GM12891 (cell line): ENCODE results near the gene LOXL4.

Experiments used
- DNase-seq: peaks from one replicate; pipeline ENCODE4 v3.0.0; 2011; ENCODE audit warnings: low spot score; ENCODE audit not compliant: insufficient read length
- FAIRE-seq: peaks from 2 replicates; lab custom pipeline; 2011; peaks lifted over from hg19 to GRCh38; lab: Jason Lieb, UNC
- PAX5 ChIP-seq: IDR thresholded peaks from 2 replicates; pipeline ENCODE4 v1.6.1; 2011; ENCODE audit warnings: low read length, moderate library complexity, mild to moderate bottlenecking; ENCODE audit not compliant: insufficient read depth, severe bottlenecking
- POLR2A ChIP-seq: IDR thresholded peaks from 2 replicates; pipeline ENCODE4 v1.6.1; 2011; ENCODE audit warnings: low read depth, low read length, control low read depth
- POLR2AphosphoS5 ChIP-seq: IDR thresholded peaks from 2 replicates; pipeline ENCODE4 v1.6.1; 2011; ENCODE audit warnings: low read depth, low read length, control low read depth
- POU2F2 ChIP-seq: IDR thresholded peaks from 2 replicates; pipeline ENCODE4 v1.6.1; 2011; ENCODE audit warnings: low read depth, mild to moderate bottlenecking, control low read depth, low read length, moderate library complexity
- SPI1 ChIP-seq: IDR thresholded peaks from 2 replicates; pipeline ENCODE4 v1.6.1; 2011; ENCODE audit warnings: low read depth, low read length, control low read depth
- TAF1 ChIP-seq: IDR thresholded peaks from 2 replicates; pipeline ENCODE4 v1.6.1; 2011; ENCODE audit warnings: low read depth, low read length, control low read depth

Gene LOXL4

GRCh38 chr10:98307916-98308541 lies 40.0 kb upstream of the LOXL4 start:
- FAIRE-seq: no peak
- DNase-seq: no peak
- TF ChIP-seq PAX5: no peak
- TF ChIP-seq POLR2AphosphoS5: no peak

- TF ChIP-seq SPI1: no peak
- DNase-seq: no peak
- FAIRE-seq: no peak
These were observed 38.5 kb upstream of the LOXL4 start for GRCh38 chr10:98306501-98306900.

- DNase-seq (no peak), FAIRE-seq (no peak)
- TF ChIP-seq POLR2A: no peak
- TF ChIP-seq TAF1: no peak
- no peak for TF ChIP-seq POLR2AphosphoS5
- no peak for TF ChIP-seq PAX5
- TF ChIP-seq POU2F2: no peak
- TF ChIP-seq SPI1: no peak
These were observed 35.6 kb upstream of the LOXL4 start for GRCh38 chr10:98303569-98303968.

GRCh38 chr10:98302741-98303365 lies 34.9 kb upstream of the LOXL4 start:
- TF ChIP-seq POLR2A (no peak), TAF1 (no peak), PAX5 (no peak), SPI1 (no peak)
- FAIRE-seq (no peak), DNase-seq (no peak)

- TF ChIP-seq SPI1: no peak
- TF ChIP-seq PAX5: no peak
- FAIRE-seq (no peak), DNase-seq (no peak)
These were observed 33.8 kb upstream of the LOXL4 start for GRCh38 chr10:98301664-98302319.

- FAIRE-seq: no peak
- no peak for DNase-seq
- no peak for TF ChIP-seq PAX5
- TF ChIP-seq POU2F2: no peak
- no peak for TF ChIP-seq SPI1
- no peak for TF ChIP-seq POLR2A
- TF ChIP-seq POLR2AphosphoS5: no peak
- TF ChIP-seq TAF1: no peak
These were observed 32.7 kb upstream of the LOXL4 start for GRCh38 chr10:98300526-98301229.

GRCh38 chr10:98299341-98299740 lies 31.3 kb upstream of the LOXL4 start:
- no peak for TF ChIP-seq POLR2AphosphoS5
- TF ChIP-seq SPI1: no peak
- no peak for TF ChIP-seq POLR2A
- TF ChIP-seq POU2F2: no peak
- no peak for TF ChIP-seq TAF1
- TF ChIP-seq PAX5: no peak
- FAIRE-seq: no peak
- no peak for DNase-seq

GRCh38 chr10:98296524-98296923 lies 28.5 kb upstream of the LOXL4 start:
- FAIRE-seq (no peak), DNase-seq (no peak)
- TF ChIP-seq SPI1: no peak
- no peak for TF ChIP-seq POU2F2
- no peak for TF ChIP-seq TAF1
- TF ChIP-seq PAX5: no peak
- no peak for TF ChIP-seq POLR2AphosphoS5
- TF ChIP-seq POLR2A: no peak

- FAIRE-seq (no peak), DNase-seq (no peak)
- no peak for TF ChIP-seq TAF1
These were observed 27.9 kb upstream of the LOXL4 start for GRCh38 chr10:98295907-98296306.

- no peak for FAIRE-seq
- no peak for TF ChIP-seq PAX5
- TF ChIP-seq POLR2AphosphoS5: no peak
- TF ChIP-seq TAF1: no peak
- no peak for TF ChIP-seq POU2F2
- TF ChIP-seq SPI1: no peak
- TF ChIP-seq POLR2A: no peak
- no peak for DNase-seq
These were observed 27.4 kb upstream of the LOXL4 start for GRCh38 chr10:98295401-98295811.

GRCh38 chr10:98294270-98294627 lies 26.3 kb upstream of the LOXL4 start:
- no peak for TF ChIP-seq POU2F2
- TF ChIP-seq TAF1: no peak
- TF ChIP-seq PAX5: no peak
- no peak for TF ChIP-seq SPI1
- TF ChIP-seq POLR2AphosphoS5: no peak
- TF ChIP-seq POLR2A: no peak
- DNase-seq (no peak), FAIRE-seq (no peak)
